Parathyroid adenoma (tissue), 2 donors: ENCODE measurements around the gene GRM4.

ENCODE experiments used
- H2AFZ ChIP-seq: fragments of 300-600 bp; sonication (generic); one replicate; pipeline ENCODE4 v1.7.0; 2017; ENCODE audit warnings: antibody characterized with exemption, mild to moderate bottlenecking
- H3K27ac ChIP-seq: fragments of 300-600 bp; sonication (generic); one replicate; pipeline ENCODE4 v1.7.0; 2017
- H3K27me3 ChIP-seq: fragments of 300-600 bp; sonication (generic); one replicate; pipeline ENCODE4 v1.7.0; 2017; ENCODE audit warnings: low read length; ENCODE audit not compliant: control insufficient read depth, insufficient read depth
- H3K36me3 ChIP-seq: fragments of 300-600 bp; sonication (generic); one replicate; pipeline ENCODE4 v1.7.0; 2017; ENCODE audit warnings: low read length; ENCODE audit not compliant: control insufficient read depth, insufficient read depth
- H3K4me1 ChIP-seq: fragments of 300-600 bp; sonication (generic); one replicate; pipeline ENCODE4 v1.7.0; 2017; ENCODE audit warnings: control low read depth
- H3K4me2 ChIP-seq: fragments of 300-600 bp; sonication (generic); one replicate; pipeline ENCODE4 v1.7.0; 2017; ENCODE audit warnings: low read length
- H3K4me3 ChIP-seq: fragments of 300-600 bp; sonication (generic); one replicate; pipeline ENCODE4 v1.7.0; 2017; ENCODE audit warnings: low read depth, low read length
- H3K79me2 ChIP-seq: fragments of 300-600 bp; sonication (generic); one replicate; pipeline ENCODE4 v1.7.0; 2017; ENCODE audit warnings: control low read depth
- H3K9ac ChIP-seq: fragments of 300-600 bp; sonication (generic); one replicate; pipeline ENCODE4 v1.7.0; 2017; ENCODE audit warnings: mild to moderate bottlenecking
- H3K9me3 ChIP-seq: fragments of 300-600 bp; sonication (generic); one replicate; pipeline ENCODE4 v1.7.0; 2017; ENCODE audit warnings: low read length; ENCODE audit not compliant: control insufficient read depth
- TF ChIP-seq, protein P1 (sequence below): fragments of 300-600 bp; sonication (generic); IDR thresholded peaks from one replicate; pipeline ENCODE4 v1.7.0; 2017; ENCODE audit warnings: antibody characterized with exemption, mild to moderate bottlenecking
- donor health status: primary hyperparathyroidism.

Gene GRM4

DNA sequence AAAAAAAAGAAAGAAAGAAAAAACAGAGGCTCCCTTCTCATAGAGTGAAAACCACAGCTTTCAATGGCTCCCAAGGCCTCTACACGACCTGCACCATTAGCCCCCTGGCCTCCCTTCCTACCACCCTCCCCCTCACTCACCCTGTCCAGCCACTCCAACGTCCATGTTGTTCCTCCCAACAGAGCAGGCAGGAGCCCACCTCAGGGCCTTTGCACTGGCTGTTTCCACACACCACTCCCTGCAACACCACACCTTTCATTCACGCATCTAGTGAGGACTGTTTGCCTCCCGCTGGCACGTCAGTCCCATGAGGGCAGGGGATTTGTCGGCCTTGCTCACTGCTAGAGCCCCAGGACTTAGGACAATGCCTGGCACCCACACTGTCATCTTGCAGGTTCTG is 39.5 kb downstream of the GRM4 start:
- H3K27me3 ChIP-seq = no peaks in the 10 kb centered on the region
- H2AFZ ChIP-seq = no peak overlapping the region
- no peaks in the 10 kb centered on the region for H3K4me1 ChIP-seq
- no peaks in the 10 kb centered on the region for H3K36me3 ChIP-seq
- TF ChIP-seq, protein P1, sequence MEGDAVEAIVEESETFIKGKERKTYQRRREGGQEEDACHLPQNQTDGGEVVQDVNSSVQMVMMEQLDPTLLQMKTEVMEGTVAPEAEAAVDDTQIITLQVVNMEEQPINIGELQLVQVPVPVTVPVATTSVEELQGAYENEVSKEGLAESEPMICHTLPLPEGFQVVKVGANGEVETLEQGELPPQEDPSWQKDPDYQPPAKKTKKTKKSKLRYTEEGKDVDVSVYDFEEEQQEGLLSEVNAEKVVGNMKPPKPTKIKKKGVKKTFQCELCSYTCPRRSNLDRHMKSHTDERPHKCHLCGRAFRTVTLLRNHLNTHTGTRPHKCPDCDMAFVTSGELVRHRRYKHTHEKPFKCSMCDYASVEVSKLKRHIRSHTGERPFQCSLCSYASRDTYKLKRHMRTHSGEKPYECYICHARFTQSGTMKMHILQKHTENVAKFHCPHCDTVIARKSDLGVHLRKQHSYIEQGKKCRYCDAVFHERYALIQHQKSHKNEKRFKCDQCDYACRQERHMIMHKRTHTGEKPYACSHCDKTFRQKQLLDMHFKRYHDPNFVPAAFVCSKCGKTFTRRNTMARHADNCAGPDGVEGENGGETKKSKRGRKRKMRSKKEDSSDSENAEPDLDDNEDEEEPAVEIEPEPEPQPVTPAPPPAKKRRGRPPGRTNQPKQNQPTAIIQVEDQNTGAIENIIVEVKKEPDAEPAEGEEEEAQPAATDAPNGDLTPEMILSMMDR = no peak
- H3K9ac ChIP-seq = no peak overlapping the region
- no peaks in the 10 kb centered on the region for H3K79me2 ChIP-seq
- no peak overlapping the region for H3K4me3 ChIP-seq
- H3K4me2 ChIP-seq = no peak overlapping the region
- H3K27ac ChIP-seq = no peak overlapping the region
- no peaks in the 10 kb centered on the region for H3K9me3 ChIP-seq

DNA sequence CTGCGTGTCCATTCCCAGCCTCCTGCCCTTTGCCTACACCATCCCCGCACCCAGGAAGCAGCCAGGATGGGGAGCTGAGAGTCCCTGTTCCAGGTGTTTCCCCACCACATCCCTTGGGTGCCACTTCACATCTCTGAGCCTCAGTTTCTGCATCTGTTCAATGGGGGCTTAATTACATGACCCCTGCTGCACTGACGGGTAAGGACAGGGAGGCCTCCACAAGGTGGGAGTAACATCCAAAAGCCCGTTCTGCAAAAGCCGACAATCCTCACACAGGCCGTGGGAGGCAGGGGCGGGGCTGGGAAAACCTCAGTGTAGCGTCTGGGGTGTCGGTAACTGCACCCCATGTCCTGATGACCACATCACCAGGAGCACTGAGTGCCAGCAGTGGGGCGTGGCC is 41.3 kb downstream of the GRM4 start:
- H2AFZ ChIP-seq = no peak overlapping the region
- no peak overlapping the region for H3K9ac ChIP-seq
- TF ChIP-seq, protein P1 = no peak
- no peak overlapping the region for H3K4me2 ChIP-seq
- no peaks in the 10 kb centered on the region for H3K27me3 ChIP-seq
- no peak overlapping the region for H3K27ac ChIP-seq
- no peaks in the 10 kb centered on the region for H3K4me1 ChIP-seq
- no peaks in the 10 kb centered on the region for H3K9me3 ChIP-seq
- H3K36me3 ChIP-seq = no peaks in the 10 kb centered on the region
- H3K4me3 ChIP-seq = no peak overlapping the region
- no peaks in the 10 kb centered on the region for H3K79me2 ChIP-seq

DNA sequence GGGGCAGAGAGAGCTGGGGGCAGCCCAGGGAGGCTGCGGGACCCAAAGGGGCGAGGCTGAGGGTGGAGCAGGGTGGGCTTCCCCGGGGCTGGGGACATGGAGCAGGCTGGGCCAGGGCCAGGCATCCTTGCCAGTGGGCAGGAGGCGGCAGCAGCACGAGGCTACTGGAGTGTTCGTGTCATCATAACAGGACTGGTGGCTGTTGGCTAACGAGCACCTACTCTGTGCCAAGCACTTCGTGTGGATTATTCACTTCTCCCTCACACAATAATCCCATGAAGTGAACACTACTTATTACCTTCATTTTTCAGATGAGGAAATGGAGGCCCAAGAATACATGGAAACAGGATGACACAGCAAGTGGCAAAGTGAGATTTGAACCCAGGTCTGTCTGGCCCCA is 41.7 kb downstream of the GRM4 start:
- TF ChIP-seq, protein P1 = no peak
- H3K4me2 ChIP-seq = no peak overlapping the region
- H3K36me3 ChIP-seq = no peaks in the 10 kb centered on the region
- no peaks in the 10 kb centered on the region for H3K79me2 ChIP-seq
- H3K27me3 ChIP-seq = no peaks in the 10 kb centered on the region
- H3K27ac ChIP-seq = no peak overlapping the region
- H3K4me1 ChIP-seq = no peaks in the 10 kb centered on the region
- no peak overlapping the region for H3K9ac ChIP-seq
- no peaks in the 10 kb centered on the region for H3K9me3 ChIP-seq
- no peak overlapping the region for H3K4me3 ChIP-seq
- no peak overlapping the region for H2AFZ ChIP-seq

DNA sequence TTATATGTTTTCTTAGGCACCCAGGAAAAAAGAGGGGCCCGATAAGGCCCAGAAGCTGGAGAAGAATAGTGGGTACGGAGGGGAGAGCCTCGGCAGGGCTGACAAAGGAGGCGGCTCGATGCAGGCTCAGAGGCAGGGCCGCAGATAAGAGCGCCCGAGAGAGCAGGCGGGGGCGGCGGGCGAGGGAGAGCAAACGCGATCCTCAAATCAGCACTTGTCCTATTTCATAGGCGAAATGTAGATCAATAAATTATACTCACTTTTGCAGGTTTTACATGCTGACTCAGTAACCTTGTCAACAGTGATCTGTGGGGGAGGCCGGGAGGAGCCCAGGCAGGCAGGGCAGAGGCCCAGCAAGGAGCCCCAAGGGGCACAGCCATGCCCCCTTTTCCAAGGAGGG is 42.6 kb downstream of the GRM4 start:
- Histone ChIP-seq H3K4me2 (no peak overlapping the region), H2AFZ (no peak overlapping the region), H3K79me2 (no peaks in the 10 kb centered on the region), H3K9ac (no peak overlapping the region), H3K9me3 (no peaks in the 10 kb centered on the region), H3K36me3 (no peaks in the 10 kb centered on the region), H3K4me1 (no peaks in the 10 kb centered on the region), H3K4me3 (no peak overlapping the region), H3K27ac (no peak overlapping the region), H3K27me3 (no peaks in the 10 kb centered on the region)
- TF ChIP-seq, protein P1 = no peak

DNA sequence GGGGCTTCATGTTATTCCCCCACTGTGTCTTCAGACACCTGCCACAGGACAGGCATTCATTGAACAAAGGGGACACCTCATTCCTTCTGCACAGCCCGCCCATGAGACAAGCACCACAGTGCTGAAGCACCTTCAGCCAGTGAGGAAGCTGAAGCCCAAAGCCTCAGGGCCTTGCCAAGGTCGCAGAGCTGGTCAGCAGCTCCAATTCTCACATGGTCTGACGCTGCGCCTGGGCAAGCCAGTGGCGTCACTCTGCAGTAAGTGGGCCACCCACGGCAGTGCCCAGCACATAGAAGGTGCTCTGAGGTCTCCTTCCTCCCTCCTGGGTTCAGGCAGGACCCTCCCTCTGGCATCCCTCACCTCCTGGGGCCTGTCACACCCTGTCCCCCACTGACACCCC is 43.2 kb downstream of the GRM4 start:
- Histone ChIP-seq H3K36me3 (no peaks in the 10 kb centered on the region), H3K27me3 (no peaks in the 10 kb centered on the region), H3K4me2 (no peak overlapping the region), H3K9me3 (no peaks in the 10 kb centered on the region), H2AFZ (no peak overlapping the region), H3K4me3 (no peak overlapping the region), H3K79me2 (no peaks in the 10 kb centered on the region), H3K4me1 (no peaks in the 10 kb centered on the region), H3K27ac (no peak overlapping the region), H3K9ac (no peak overlapping the region)
- TF ChIP-seq, protein P1 = no peak
